DND-41 (cell line): ENCODE data around the gene VAMP7.

Source experiments
- EZH2 ChIP-seq: IDR thresholded peaks from 3 replicates; pipeline ENCODE4 v1.6.1; 2012; ENCODE audit warnings: borderline replicate concordance, low read depth, mild to moderate bottlenecking, moderate library complexity, low read length, inconsistent platforms; ENCODE audit not compliant: severe bottlenecking
- TF ChIP-seq, protein P1 (sequence below): IDR thresholded peaks from 2 replicates; pipeline ENCODE4 v1.5.1; 2012; ENCODE audit warnings: borderline replicate concordance, low read length, moderate library complexity, mild to moderate bottlenecking; ENCODE audit not compliant: poor library complexity, severe bottlenecking; ENCODE audit errors: extremely low read depth

DNA sequence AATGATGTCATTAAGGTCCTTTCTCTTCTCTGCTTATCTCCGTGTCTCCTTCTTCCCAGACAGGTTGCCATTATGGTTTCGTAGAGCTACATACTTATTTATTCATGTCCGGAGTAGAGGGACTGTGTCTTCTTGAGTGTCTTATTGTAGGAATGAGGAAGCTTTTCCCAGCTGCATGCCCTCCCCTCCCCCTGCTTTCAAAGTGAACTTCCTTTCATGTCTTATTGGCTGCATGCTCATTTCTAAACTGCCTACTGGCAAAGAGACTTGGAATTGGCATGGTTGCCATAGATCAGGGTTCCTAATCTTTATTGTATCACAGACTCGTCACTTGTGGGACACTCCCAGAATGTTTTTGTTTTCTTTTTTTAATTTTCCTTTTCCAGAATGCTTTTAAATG is 15.4 kb downstream of the VAMP7 start:
- TF ChIP-seq, protein P1, sequence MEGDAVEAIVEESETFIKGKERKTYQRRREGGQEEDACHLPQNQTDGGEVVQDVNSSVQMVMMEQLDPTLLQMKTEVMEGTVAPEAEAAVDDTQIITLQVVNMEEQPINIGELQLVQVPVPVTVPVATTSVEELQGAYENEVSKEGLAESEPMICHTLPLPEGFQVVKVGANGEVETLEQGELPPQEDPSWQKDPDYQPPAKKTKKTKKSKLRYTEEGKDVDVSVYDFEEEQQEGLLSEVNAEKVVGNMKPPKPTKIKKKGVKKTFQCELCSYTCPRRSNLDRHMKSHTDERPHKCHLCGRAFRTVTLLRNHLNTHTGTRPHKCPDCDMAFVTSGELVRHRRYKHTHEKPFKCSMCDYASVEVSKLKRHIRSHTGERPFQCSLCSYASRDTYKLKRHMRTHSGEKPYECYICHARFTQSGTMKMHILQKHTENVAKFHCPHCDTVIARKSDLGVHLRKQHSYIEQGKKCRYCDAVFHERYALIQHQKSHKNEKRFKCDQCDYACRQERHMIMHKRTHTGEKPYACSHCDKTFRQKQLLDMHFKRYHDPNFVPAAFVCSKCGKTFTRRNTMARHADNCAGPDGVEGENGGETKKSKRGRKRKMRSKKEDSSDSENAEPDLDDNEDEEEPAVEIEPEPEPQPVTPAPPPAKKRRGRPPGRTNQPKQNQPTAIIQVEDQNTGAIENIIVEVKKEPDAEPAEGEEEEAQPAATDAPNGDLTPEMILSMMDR: no peak
- no peak for TF ChIP-seq EZH2
